HG02943 (cell line): ENCODE data around the gene SPC24.
"Not testable (repeated sequence)": the region's sequence is repeated elsewhere in the genome, so short reads cannot be mapped to it uniquely, and the experiment has no call there.

Source experiments
- ATAC-seq: cut with Tn5 transposase; IDR thresholded peaks from one replicate; pipeline ENCODE4 v1.9.1; 2021; ENCODE audit warnings: mild to moderate bottlenecking, low read depth, moderate library complexity; ENCODE audit not compliant: unreplicated experiment

Gene SPC24

GRCh38 chr19:11100049-11100448 lies 55.5 kb downstream of the SPC24 start:
- ATAC-seq: no peak

GRCh38 chr19:11098861-11099260 lies 56.7 kb downstream of the SPC24 start:
- no peak for ATAC-seq

DNA sequence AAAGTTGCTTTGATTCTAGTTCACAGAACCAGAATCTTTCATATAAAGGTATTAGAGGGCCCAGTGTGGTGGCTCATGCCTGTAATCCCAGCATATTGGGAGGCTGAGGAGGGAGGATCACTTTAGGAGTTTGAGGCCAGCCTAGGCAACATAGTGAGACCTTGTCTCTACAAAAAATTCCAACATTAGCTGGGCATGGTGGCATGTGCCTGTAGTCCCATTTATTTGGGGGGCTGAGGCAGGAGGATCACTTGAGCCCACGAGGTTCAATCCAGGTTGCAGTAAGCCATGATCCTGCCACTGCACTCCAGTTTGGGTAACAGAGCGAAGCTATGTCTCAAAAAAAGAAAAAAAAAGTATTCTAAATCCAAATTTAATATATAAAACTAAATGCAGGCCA lies 57.3 kb downstream of the SPC24 start:
- ATAC-seq: no peak

DNA sequence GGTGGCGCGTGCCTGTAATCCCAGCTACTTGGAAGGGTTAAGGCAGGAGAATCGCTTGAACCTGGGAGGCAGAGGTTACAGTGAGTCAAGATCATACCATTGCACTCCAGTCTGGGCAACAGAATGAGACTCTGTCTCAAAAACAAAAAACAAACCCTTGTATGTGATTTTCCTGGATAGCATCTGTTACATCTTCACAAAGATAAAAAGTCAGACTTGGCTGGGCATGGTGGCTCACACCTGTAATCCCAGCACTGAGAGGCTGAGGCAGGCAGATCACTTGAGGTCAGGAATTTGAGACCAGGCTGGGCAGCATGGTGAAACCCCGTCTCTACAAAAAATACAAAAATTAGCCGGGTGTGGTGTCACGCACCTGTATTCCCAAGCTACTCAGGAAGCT lies 58.2 kb downstream of the SPC24 start:
- ATAC-seq: not testable (repeated sequence)

DNA sequence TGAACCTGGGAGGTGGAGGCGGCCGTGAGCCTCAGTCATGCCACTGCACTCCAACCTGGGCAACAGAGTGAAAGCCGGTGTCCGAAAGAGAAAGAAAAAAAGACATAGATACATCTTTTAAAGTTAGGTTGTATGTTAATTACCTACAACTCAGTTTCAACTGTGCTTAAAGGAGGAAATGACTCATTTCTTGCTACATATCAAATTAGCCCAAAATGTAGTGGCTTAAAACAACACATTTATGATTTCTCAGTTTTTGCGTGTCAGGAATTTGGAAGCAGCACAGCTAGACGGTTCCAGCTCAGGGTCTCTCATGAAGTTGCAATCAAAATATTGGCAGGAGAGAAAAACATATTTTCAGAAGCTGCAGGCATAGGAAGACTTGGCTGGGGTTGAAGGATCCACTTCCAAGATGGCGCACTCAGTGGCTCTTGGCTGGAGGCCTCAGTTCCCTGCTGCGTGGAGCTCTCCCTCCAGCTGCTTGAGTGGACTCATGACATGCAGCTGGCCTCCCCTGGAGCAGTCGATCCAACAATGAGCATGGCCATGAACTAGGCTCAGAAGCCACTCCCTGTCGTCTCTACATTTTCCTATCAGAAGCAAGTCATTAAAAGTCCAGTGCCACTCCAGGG lies 59.3 kb downstream of the SPC24 start:
- ATAC-seq: no peak
